ENCODE measurements around the gene AGAP3. TPM values are rescaled to one million over a fixed set of nuclear protein-coding genes. Genes with fewer than 3 reads are reported as not detected.

Gene AGAP3
- total and polyA plus RNA-seq, 12 donors: 40.2 to 93.4 (median 50.3) TPM

DNA sequence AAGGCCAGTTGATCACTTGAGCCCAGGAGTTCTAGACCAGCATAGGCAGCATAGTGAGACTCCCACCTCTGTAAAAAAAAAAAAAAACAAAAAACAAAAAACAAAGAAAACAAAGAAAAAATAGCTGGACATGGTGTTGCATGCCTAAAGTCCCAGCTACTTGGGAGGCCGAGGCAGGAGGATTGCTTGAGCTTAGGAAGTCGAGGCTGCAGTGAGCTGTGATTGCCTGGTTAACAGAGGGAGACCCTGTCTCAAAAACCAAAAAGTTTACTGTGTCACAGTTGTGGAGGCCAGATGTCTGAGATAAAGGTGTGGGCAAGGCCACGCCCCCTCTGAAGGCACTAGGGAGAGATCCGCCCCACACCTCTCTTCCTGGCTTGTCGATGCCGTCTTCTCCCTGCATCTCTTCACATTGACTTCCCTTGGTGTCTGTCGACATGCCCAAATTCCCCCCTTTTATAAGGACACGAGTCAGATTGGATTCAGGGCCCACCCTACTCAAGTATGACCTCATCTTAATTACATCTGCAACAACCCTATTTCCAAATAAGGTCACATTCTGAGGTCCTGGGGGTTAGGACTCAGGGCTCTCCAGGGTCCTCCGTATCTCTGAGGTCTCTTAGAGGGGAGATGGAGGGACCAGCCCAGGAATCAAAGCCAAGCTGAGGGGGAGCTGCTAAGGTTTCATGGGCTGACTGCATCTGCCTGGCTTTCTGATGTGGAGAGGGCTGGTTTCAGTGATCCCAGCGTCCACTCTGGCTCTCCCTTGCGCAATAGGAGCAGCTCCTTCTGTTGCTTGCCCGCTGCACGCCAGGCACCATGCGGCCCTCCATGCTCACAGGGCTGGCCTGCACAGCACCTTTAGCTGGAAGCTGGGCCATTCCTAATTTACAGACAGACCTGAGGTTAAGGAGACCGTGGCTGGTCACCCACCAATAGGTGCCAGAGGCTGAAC lies 23.1 kb downstream of the AGAP3 start:
- peaks cover 0 to 41% (median 26%) of the 10 kb centered on the region in 9 donors for H3K4me1 ChIP-seq
- H3K4me3 ChIP-seq: no peak overlapping the region
- peak in 2 of 8 donors; percentile 47 to 55 for ATAC-seq
- H3K27ac ChIP-seq: peak overlapping the region in 3 of 10 donors; percentile 5 to 32 (median 15)
- DNase-seq: no peak
- TF ChIP-seq, protein P1, sequence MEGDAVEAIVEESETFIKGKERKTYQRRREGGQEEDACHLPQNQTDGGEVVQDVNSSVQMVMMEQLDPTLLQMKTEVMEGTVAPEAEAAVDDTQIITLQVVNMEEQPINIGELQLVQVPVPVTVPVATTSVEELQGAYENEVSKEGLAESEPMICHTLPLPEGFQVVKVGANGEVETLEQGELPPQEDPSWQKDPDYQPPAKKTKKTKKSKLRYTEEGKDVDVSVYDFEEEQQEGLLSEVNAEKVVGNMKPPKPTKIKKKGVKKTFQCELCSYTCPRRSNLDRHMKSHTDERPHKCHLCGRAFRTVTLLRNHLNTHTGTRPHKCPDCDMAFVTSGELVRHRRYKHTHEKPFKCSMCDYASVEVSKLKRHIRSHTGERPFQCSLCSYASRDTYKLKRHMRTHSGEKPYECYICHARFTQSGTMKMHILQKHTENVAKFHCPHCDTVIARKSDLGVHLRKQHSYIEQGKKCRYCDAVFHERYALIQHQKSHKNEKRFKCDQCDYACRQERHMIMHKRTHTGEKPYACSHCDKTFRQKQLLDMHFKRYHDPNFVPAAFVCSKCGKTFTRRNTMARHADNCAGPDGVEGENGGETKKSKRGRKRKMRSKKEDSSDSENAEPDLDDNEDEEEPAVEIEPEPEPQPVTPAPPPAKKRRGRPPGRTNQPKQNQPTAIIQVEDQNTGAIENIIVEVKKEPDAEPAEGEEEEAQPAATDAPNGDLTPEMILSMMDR (IDR thresholded peaks at IDR 0.05): no peak
- H3K27me3 ChIP-seq: no peaks in the 10 kb centered on the region
- H3K9me3 ChIP-seq: no peaks in the 10 kb centered on the region
- WGBS, 2 donors: 74 to 77% methylated on average over 15 of the region's 15 CpGs
- intact Hi-C loops (cut with DNase I): loop anchor here (2.0 to 10.0 kb wide), 11 partner anchors 23 to 225 kb away; partner anchors contain the start of genes ABCB8 (in 6 of the 10), AGAP3 (in 1 of the 10), ASIC3 (in 1 of the 10) and CDK5 (in 1 of the 10)
- H3K36me3 ChIP-seq: peaks cover 0 to 15% (median 0%) of the 10 kb centered on the region in 9 donors

- H3K27me3 ChIP-seq: no peaks in the 10 kb centered on the region
- TF ChIP-seq, protein P1 (IDR thresholded peaks at IDR 0.05): no peak
- peaks cover 0 to 7% (median 0%) of the 10 kb centered on the region in 9 donors for H3K36me3 ChIP-seq
- DNase-seq (no peak), ATAC-seq (peak in 1 of 8 donors; percentile 3)
- intact Hi-C loops (cut with DNase I): loop anchor here in 8 of 10 donors (2.0 to 10.0 kb wide), 8 partner anchors 24 to 216 kb away; partner anchors contain the start of genes ABCB8 (in 6 of the 8), AGAP3 (in 1 of the 8), CDK5 (in 1 of the 8) and SLC4A2 (in 1 of the 8)
- H3K9me3 ChIP-seq: no peaks in the 10 kb centered on the region
- peak overlapping the region in 2 of 10 donors; percentile 5 to 32 for H3K27ac ChIP-seq
- peaks cover 0 to 37% (median 25%) of the 10 kb centered on the region in 9 donors for H3K4me1 ChIP-seq
- 67 to 69% methylated on average over 11 of the region's 11 CpGs for WGBS, 2 donors
- no peak overlapping the region for H3K4me3 ChIP-seq
Measured at GRCh38 chr7:151110236-151110940, 24.1 kb downstream of the AGAP3 start.

DNA sequence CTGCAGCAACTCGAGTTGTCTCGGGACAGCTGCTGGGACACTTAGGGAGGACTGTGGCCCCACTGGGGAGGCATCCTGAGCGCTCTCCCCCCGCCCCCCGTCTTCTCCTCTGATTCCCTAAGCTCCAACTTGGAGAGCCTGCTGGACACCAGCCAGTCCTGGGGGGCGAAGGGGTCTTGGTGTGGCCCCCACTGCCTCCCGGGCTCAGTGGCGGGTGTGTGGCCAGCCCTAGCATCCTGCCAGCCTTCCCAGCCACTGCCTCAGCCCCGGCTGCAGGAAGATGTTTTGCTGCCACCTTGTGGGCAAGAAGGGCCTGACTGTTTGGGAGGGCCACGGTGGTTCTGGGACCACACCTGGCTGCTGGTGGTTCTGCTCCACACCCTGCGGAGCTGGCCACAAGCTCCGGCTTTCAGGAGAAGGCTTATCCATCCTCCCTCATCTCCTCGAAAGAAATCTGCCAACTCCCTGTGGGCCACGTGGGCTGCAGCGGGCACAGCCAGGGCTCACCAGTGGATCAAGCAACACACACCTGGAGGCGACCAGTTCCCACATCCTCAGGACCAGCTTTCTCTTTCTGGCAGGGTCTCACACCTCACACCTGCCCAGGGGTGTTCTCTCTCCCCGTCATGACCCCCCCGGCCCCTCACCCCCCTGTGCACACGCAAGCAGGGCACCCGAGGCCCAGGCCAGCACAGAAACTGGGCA lies 24.8 kb downstream of the AGAP3 start:
- Histone ChIP-seq H3K27me3 (no peaks in the 10 kb centered on the region), H3K4me1 (peaks cover 3 to 44% (median 28%) of the 10 kb centered on the region in 9 donors), H3K9me3 (no peaks in the 10 kb centered on the region), H3K4me3 (no peak overlapping the region), H3K27ac (no peak overlapping the region), H3K36me3 (peaks cover 0 to 7% (median 0%) of the 10 kb centered on the region in 9 donors)
- TF ChIP-seq, protein P1 (IDR thresholded peaks at IDR 0.05): peak; percentile 83 to 95 (median 91)
- peak; percentile 78 to 83 for DNase-seq
- peak; percentile 75 to 91 (median 86) for ATAC-seq
- WGBS, 2 donors: 37 to 38% methylated on average over 20 of the region's 20 CpGs
- intact Hi-C loops (cut with DNase I): loop anchor here in 8 of 10 donors (1.0 to 10.0 kb wide), 10 partner anchors 24 to 216 kb away; partner anchors contain the start of genes ABCB8 (in 6 of the 8), AGAP3 (in 1 of the 8), CDK5 (in 1 of the 8) and SLC4A2 (in 1 of the 8)

Data from heart right ventricle (tissue), 16 donors.